BJ (cell line): ENCODE results near the gene ZNF500. TPM values are rescaled to one million over a fixed set of nuclear protein-coding genes. Genes with fewer than 3 reads are reported as not detected.

Source experiments
- CTCF ChIA-PET: fragments of 350-600 bp; formaldehyde crosslinking; extraction: SDS; loops from one replicate; lab custom pipeline; 2021; ENCODE audit warnings: antibody characterized with exemption, inconsistent platforms; lab: Yijun Ruan, JAX
- POLR2A ChIA-PET: fragments of 300-600 bp; sonication (Branson Sonifier 250); formaldehyde crosslinking; extraction: SDS; loops from one replicate; lab custom pipeline; 2021; ENCODE audit warnings: antibody characterized with exemption; lab: Charles Lee
- DNase-seq: peaks from one replicate; pipeline ENCODE4 v3.0.0-alpha.2; 2011; ENCODE audit warnings: low read depth
- H3K27me3 ChIP-seq: 2 replicates; pipeline ENCODE4 v1.6.0; 2011; ENCODE audit warnings: low read length; ENCODE audit not compliant: control insufficient read depth, insufficient read depth
- H3K36me3 ChIP-seq: 2 replicates; pipeline ENCODE4 v1.5.1; 2011; ENCODE audit warnings: low read length; ENCODE audit not compliant: control insufficient read depth, insufficient read depth
- H3K4me3 ChIP-seq: 2 replicates; pipeline ENCODE4 v1.5.1; 2011; ENCODE audit warnings: low read depth, mild to moderate bottlenecking, control low read depth, low read length
- CTCF ChIP-seq: IDR thresholded peaks from 2 replicates; pipeline ENCODE4 v1.5.1; 2011; ENCODE audit warnings: low read depth, mild to moderate bottlenecking, control low read depth, inconsistent platforms, low read length, moderate library complexity; ENCODE audit not compliant: insufficient read depth
- polyA plus RNA-seq: library from polyadenylated mRNA; depleted of rRNA; stranded (reverse); fragments of >200 nt; gene quantifications from 2 replicates; pipeline ENCODE4 v1.2.3, GENCODE V29; 2011

The ZNF500 gene
- polyA plus RNA-seq, 1 experiment = 6.5 TPM

- peaks cover 19% of the 10 kb centered on the region for H3K36me3 ChIP-seq
- no peaks in the 10 kb centered on the region for H3K27me3 ChIP-seq
- POLR2A ChIA-PET = no interaction called here
- no peak for DNase-seq
- H3K4me3 ChIP-seq = no peak overlapping the region
- CTCF ChIA-PET = interaction anchor here (1.2 to 1.5 kb wide), 2 partner anchors 11 to 14 kb away, joined by 3 read pairs; no protein-coding TSS in a partner anchor
- TF ChIP-seq CTCF = no peak
Observed at GRCh38 chr16:4724661-4725270, 42.2 kb downstream of the ZNF500 start.

GRCh38 chr16:4723071-4723767, 43.7 kb downstream of the ZNF500 start:
- Histone ChIP-seq H3K36me3 (peaks cover 18% of the 10 kb centered on the region), H3K4me3 (no peak overlapping the region), H3K27me3 (no peaks in the 10 kb centered on the region)
- TF ChIP-seq CTCF = no peak
- ChIA-PET POLR2A (no interaction called here), CTCF (interaction anchor here (1.5 kb wide), 1 partner anchor 9 kb away, joined by 3 read pairs; no protein-coding TSS in a partner anchor)
- DNase-seq = no peak

- no peak overlapping the region for H3K4me3 ChIP-seq
- POLR2A ChIA-PET = no interaction called here
- H3K36me3 ChIP-seq = peaks cover 13% of the 10 kb centered on the region
- CTCF ChIA-PET = interaction anchor here (1.3 kb wide), 1 partner anchor 23 kb away, joined by 3 read pairs; no protein-coding TSS in a partner anchor
- no peak for DNase-seq
- no peak for TF ChIP-seq CTCF
- no peaks in the 10 kb centered on the region for H3K27me3 ChIP-seq
Observed at GRCh38 chr16:4718466-4718865, 48.5 kb downstream of the ZNF500 start.

- no peaks in the 10 kb centered on the region for H3K27me3 ChIP-seq
- H3K4me3 ChIP-seq = no peak overlapping the region
- POLR2A ChIA-PET = no interaction called here
- CTCF ChIA-PET = interaction anchor here (1.0 kb wide), 1 partner anchor 16 kb away, joined by 3 read pairs; no protein-coding TSS in a partner anchor
- peaks cover 13% of the 10 kb centered on the region for H3K36me3 ChIP-seq
- no peak for TF ChIP-seq CTCF
- no peak for DNase-seq
Observed at GRCh38 chr16:4714996-4715395, 52.0 kb downstream of the ZNF500 start.

- TF ChIP-seq CTCF = no peak
- Histone ChIP-seq H3K4me3 (no peak overlapping the region), H3K27me3 (no peaks in the 10 kb centered on the region), H3K36me3 (peaks cover 14% of the 10 kb centered on the region)
- ChIA-PET CTCF (interaction anchor here (1.4 kb wide), 1 partner anchor 10 kb away, joined by 3 read pairs; no protein-coding TSS in a partner anchor), POLR2A (no interaction called here)
- no peak for DNase-seq
Observed at GRCh38 chr16:4713663-4714501, 53.1 kb downstream of the ZNF500 start.
